Measurements from ENCODE around the gene HDAC4.

DNA sequence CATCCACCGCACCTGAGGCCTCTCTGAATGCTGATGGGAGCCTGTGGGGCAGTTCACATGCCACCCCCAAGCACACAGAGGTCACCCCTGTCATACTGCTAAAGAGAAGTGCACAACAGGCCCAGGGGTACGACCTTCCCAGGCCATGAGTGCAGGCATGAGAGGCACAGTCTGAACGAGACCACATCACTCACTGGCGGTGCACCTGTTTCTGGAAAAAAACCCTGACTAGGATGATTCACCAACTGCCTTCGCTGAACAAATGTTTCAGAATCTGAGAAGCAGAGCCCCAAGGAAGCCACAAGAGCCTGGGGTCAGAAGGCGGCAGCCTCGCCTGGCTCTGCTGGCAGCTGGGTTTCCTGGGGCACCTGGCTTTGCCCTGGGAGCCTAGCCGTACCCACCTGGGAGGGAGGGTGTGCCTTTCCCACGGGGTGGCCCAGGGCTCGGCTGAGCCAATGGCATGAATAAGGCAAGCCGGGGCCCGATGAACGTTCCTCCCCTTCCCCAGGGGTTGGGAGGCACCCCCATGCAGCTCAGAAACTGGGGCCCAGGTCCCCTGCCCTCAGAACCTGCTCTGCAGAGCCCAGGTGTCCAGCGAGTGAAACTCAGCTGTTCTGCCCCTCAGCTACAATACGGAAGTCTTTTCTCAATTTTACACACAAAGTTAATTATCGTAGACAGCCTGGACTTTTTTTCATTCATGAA is 73.8 kb downstream of the HDAC4 start:
- TF ChIP-seq TEAD4 (IDR thresholded peaks at IDR 0.05): no peak
- no peak for TF ChIP-seq RAD21 (IDR thresholded peaks at IDR 0.05; ENCODE audit: low read depth)
- TF ChIP-seq EP300 (IDR thresholded peaks at IDR 0.05; ENCODE audit: borderline replicate concordance): no peak
- TF ChIP-seq, protein P1, sequence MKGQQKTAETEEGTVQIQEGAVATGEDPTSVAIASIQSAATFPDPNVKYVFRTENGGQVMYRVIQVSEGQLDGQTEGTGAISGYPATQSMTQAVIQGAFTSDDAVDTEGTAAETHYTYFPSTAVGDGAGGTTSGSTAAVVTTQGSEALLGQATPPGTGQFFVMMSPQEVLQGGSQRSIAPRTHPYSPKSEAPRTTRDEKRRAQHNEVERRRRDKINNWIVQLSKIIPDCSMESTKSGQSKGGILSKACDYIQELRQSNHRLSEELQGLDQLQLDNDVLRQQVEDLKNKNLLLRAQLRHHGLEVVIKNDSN (IDR thresholded peaks at IDR 0.05): no peak
- no peak for TF ChIP-seq MAX (IDR thresholded peaks at IDR 0.05)
- TF ChIP-seq TAF1 (IDR thresholded peaks at IDR 0.05; ENCODE audit: low read depth): no peak
- TF ChIP-seq REST (IDR thresholded peaks at IDR 0.05; ENCODE audit: low read depth): no peak

Measured in Ishikawa (cell line).